GM19324 (cell line): ENCODE data around the gene IQCM.

Source experiments
- ATAC-seq: cut with Tn5 transposase; IDR thresholded peaks from one replicate; pipeline ENCODE4 v1.9.1; 2021; ENCODE audit warnings: mild to moderate bottlenecking, moderate library complexity; ENCODE audit not compliant: unreplicated experiment, low FRiP score

IQCM gene

GRCh38 chr4:149784018-149784417 is 31.6 kb downstream of the IQCM start:
- ATAC-seq, result no peak

GRCh38 chr4:149781150-149781549 is 34.5 kb downstream of the IQCM start:
- no peak for ATAC-seq

GRCh38 chr4:149768477-149768876 is 47.2 kb downstream of the IQCM start:
- no peak for ATAC-seq

- ATAC-seq, result no peak
These were observed 49.5 kb downstream of the IQCM start for GRCh38 chr4:149766135-149766534.

- no peak for ATAC-seq
These were observed 50.0 kb downstream of the IQCM start for GRCh38 chr4:149765630-149766029.

GRCh38 chr4:149755969-149756368 is 59.7 kb downstream of the IQCM start:
- ATAC-seq, result no peak

- no peak for ATAC-seq
These were observed 61.1 kb downstream of the IQCM start for GRCh38 chr4:149754526-149754925.

GRCh38 chr4:149752729-149753128 is 62.9 kb downstream of the IQCM start:
- ATAC-seq, result no peak

- ATAC-seq, result no peak
These were observed 64.5 kb downstream of the IQCM start for GRCh38 chr4:149751174-149751573.

GRCh38 chr4:149749784-149750183 is 65.9 kb downstream of the IQCM start:
- no peak for ATAC-seq

GRCh38 chr4:149747646-149748045 is 68.0 kb downstream of the IQCM start:
- no peak for ATAC-seq

GRCh38 chr4:149746276-149746675 is 69.4 kb downstream of the IQCM start:
- ATAC-seq, result no peak

- ATAC-seq, result no peak
These were observed 74.3 kb downstream of the IQCM start for GRCh38 chr4:149741186-149741831.

- no peak for ATAC-seq
These were observed 77.5 kb downstream of the IQCM start for GRCh38 chr4:149738156-149738555.

GRCh38 chr4:149735796-149736195 is 79.8 kb downstream of the IQCM start:
- ATAC-seq, result no peak

GRCh38 chr4:149728444-149728843 is 87.2 kb downstream of the IQCM start:
- ATAC-seq, result no peak

- no peak for ATAC-seq
These were observed 88.0 kb downstream of the IQCM start for GRCh38 chr4:149727663-149728062.

GRCh38 chr4:149723065-149723464 is 92.6 kb downstream of the IQCM start:
- no peak for ATAC-seq

GRCh38 chr4:149719806-149720205 is 95.8 kb downstream of the IQCM start:
- ATAC-seq, result no peak

GRCh38 chr4:149719357-149719756 is 96.3 kb downstream of the IQCM start:
- ATAC-seq, result no peak

- no peak for ATAC-seq
These were observed 97.1 kb downstream of the IQCM start for GRCh38 chr4:149718500-149718899.

GRCh38 chr4:149716728-149717127 is 98.9 kb downstream of the IQCM start:
- ATAC-seq, result no peak
